Upper lobe of left lung (tissue), 6 donors: ENCODE results near the gene SRR. TPM values are rescaled to one million over a fixed set of nuclear protein-coding genes. Genes with fewer than 3 reads are reported as not detected.
"Not testable (repeated sequence)": the region's sequence is repeated elsewhere in the genome, so short reads cannot be mapped to it uniquely, and the experiment has no call there.

Experiments used
- ATAC-seq, 2 donors: fragments of 200-7000 bp; cut with Tn5 transposase; one replicate each; pipeline ENCODE4 v1.9.1; 2022; ENCODE audit warnings: mild to moderate bottlenecking in 2 of 2, moderate library complexity in 2 of 2; ENCODE audit not compliant: low FRiP score in 2 of 2
- DNase-seq, 2 donors: peaks; one replicate each; pipeline ENCODE4 v3.0.0-alpha.2; 2019 to 2020
- H3K27ac ChIP-seq, 4 donors: fragments of 200-600 bp; sonication (generic); one replicate each; pipeline ENCODE4 v1.5.1; 2016 to 2019
- H3K27me3 ChIP-seq, 4 donors: fragments of 200-600 bp; sonication (generic); one replicate each; pipeline ENCODE4 v1.5.1; 2017 to 2019
- H3K36me3 ChIP-seq, 4 donors: fragments of 200-600 bp; sonication (generic); one replicate each; pipeline ENCODE4 v1.5.1; 2016 to 2019
- H3K4me1 ChIP-seq, 4 donors: fragments of 200-600 bp; sonication (generic); one replicate each; pipeline ENCODE4 v1.5.1; 2018 to 2019
- H3K4me3 ChIP-seq, 4 donors: fragments of 200-600 bp; sonication (generic); one replicate each; pipeline ENCODE4 v1.5.1; 2017 to 2019; ENCODE audit warnings: mild to moderate bottlenecking in 2 of 4, moderate library complexity in 1 of 4
- H3K9me3 ChIP-seq, 4 donors: fragments of 200-600 bp; sonication (generic); one replicate each; pipeline ENCODE4 v1.5.1; 2018 to 2019
- CTCF ChIP-seq, 6 experiments: fragments of 450-650 bp in 4 of 6; fragments of 200-600 bp in 2 of 6; sonication (generic) in 2 of 6; IDR thresholded peaks; one replicate each; pipeline ENCODE4 v1.5.1; 2016 to 2019; ENCODE audit warnings: antibody characterized with exemption in 6 of 6
- EP300 ChIP-seq, 4 donors: sonication (generic); formaldehyde crosslinking; IDR thresholded peaks; one replicate each; pipeline ENCODE4 v1.5.1; 2017; ENCODE audit warnings: antibody characterized with exemption in 4 of 4, control low read depth in 2 of 4
- POLR2A ChIP-seq, 4 donors: fragments of 450-650 bp; IDR thresholded peaks; one replicate each; pipeline ENCODE4 v1.5.1; 2016 to 2017; ENCODE audit warnings: antibody characterized with exemption in 4 of 4, mild to moderate bottlenecking in 2 of 4
- POLR2AphosphoS5 ChIP-seq, 2 donors: sonication (generic); formaldehyde crosslinking; IDR thresholded peaks; one replicate each; pipeline ENCODE4 v1.5.1; 2017; ENCODE audit warnings: antibody characterized with exemption in 2 of 2
- WGBS, 2 donors: methylation state at CpG; one replicate each; pipeline ENCODE4 v1.1.5; 2017 to 2018; 5-methylcytosine and 5-hydroxymethylcytosine counted together
- total RNA-seq, 6 donors: library from RNA; depleted of rRNA in 4 of 6; stranded (reverse); fragments of >200 nt in 4 of 6; gene quantifications; one replicate each; pipeline versions ENCODE4 v1.1.0 to v1.2.1, GENCODE V29; 2016 to 2021
- donor health status: DM: no; HTN: no; CAD: no; lungs with moderate emphysema.
- donor health status: DM: no; HTN: yes; CAD: no; lungs with severe emphysema.

SRR gene
- total RNA-seq, 6 donors from 2014 or later: 5.9 to 13.0 (median 8.5) TPM

- 66 to 71% methylated on average over 8 of the region's 8 CpGs for WGBS, 2 donors
- Histone ChIP-seq H3K36me3 (peaks cover 0 to 3% (median 1%) of the 10 kb centered on the region in 4 donors), H3K4me1 (peaks cover 7 to 20% (median 16%) of the 10 kb centered on the region in 4 donors), H3K27ac (peak overlapping the region in 3 of 4 donors; percentile 2 to 45 (median 28)), H3K4me3 (no peak overlapping the region), H3K27me3 (no peaks in the 10 kb centered on the region), H3K9me3 (no peaks in the 10 kb centered on the region)
- DNase-seq: no peak
- peak in 1 of 2 donors; percentile 68 for ATAC-seq
- TF ChIP-seq EP300 (IDR thresholded peaks at IDR 0.05) (no peak), CTCF (IDR thresholded peaks at IDR 0.05) (no peak), POLR2A (IDR thresholded peaks at IDR 0.05) (no peak), POLR2AphosphoS5 (IDR thresholded peaks at IDR 0.05) (no peak)
Measured at GRCh38 chr17:2263183-2264066, 40.3 kb upstream of the SRR start.

GRCh38 chr17:2264067-2264860 lies 39.5 kb upstream of the SRR start:
- Histone ChIP-seq H3K27me3 (no peaks in the 10 kb centered on the region), H3K27ac (peak overlapping the region in 2 of 4 donors; percentile 28 to 45), H3K36me3 (peaks cover 0 to 8% (median 1%) of the 10 kb centered on the region in 4 donors), H3K4me3 (no peak overlapping the region), H3K4me1 (peaks cover 7 to 20% (median 16%) of the 10 kb centered on the region in 4 donors), H3K9me3 (no peaks in the 10 kb centered on the region)
- WGBS, 2 donors: 83 to 86% methylated on average over 10 of the region's 10 CpGs
- TF ChIP-seq POLR2A (IDR thresholded peaks at IDR 0.05) (no peak), POLR2AphosphoS5 (IDR thresholded peaks at IDR 0.05) (no peak), EP300 (IDR thresholded peaks at IDR 0.05) (no peak), CTCF (IDR thresholded peaks at IDR 0.05) (no peak)
- DNase-seq (no peak), ATAC-seq (no peak)

GRCh38 chr17:2265166-2265565 lies 38.6 kb upstream of the SRR start:
- H3K27me3 ChIP-seq, ATAC-seq, DNase-seq, H3K4me3 ChIP-seq, H3K9me3 ChIP-seq: not testable (repeated sequence)
- H3K27ac ChIP-seq: peak overlapping the region in 3 of 4 donors; percentile 45 to 58 (median 49)
- 94 to 96% methylated on average over 10 of the region's 10 CpGs for WGBS, 2 donors
- H3K36me3 ChIP-seq: peaks cover 0 to 13% (median 1%) of the 10 kb centered on the region in 4 donors
- peaks cover 7 to 20% (median 15%) of the 10 kb centered on the region in 4 donors for H3K4me1 ChIP-seq

- Histone ChIP-seq H3K9me3 (no peaks in the 10 kb centered on the region), H3K27ac (peak overlapping the region; percentile 21 to 58 (median 47)), H3K4me3 (no peak overlapping the region), H3K36me3 (peaks cover 0 to 19% (median 1%) of the 10 kb centered on the region in 4 donors), H3K27me3 (no peaks in the 10 kb centered on the region), H3K4me1 (peaks cover 7 to 20% (median 14%) of the 10 kb centered on the region in 4 donors)
- peak in 1 of 2 donors; percentile 55 for ATAC-seq
- peak in 1 of 2 donors; percentile 49 for DNase-seq
- TF ChIP-seq CTCF (IDR thresholded peaks at IDR 0.05) (no peak), POLR2A (IDR thresholded peaks at IDR 0.05) (peak in 1 of 4 donors; percentile 15)
- WGBS, 2 donors: 47 to 61% methylated on average over 13 of the region's 13 CpGs
Measured at GRCh38 chr17:2266045-2266864, 37.5 kb upstream of the SRR start.
